Cardiac fibroblast (primary cell): Measurements from ENCODE around the gene TRIM67.
"Not testable (repeated sequence)": the region's sequence is repeated elsewhere in the genome, so short reads cannot be mapped to it uniquely, and the experiment has no call there.

ENCODE experiments used
- DNase-seq, 2 donors: peaks; one replicate each; pipeline versions ENCODE4 v3.0.0 to v3.0.0-alpha.2; 2010; ENCODE audit warnings: low read depth in 2 of 2
- H3K4me3 ChIP-seq, 2 donors: replicated peaks in 1 of 2; 1 replicate in 1 of 2; 2 replicates in 1 of 2; pipeline ENCODE4 v1.5.1; 2011; ENCODE audit warnings: low read depth in 2 of 2, low read length in 2 of 2, mild to moderate bottlenecking in 2 of 2, moderate library complexity in 1 of 2
- CTCF ChIP-seq: IDR thresholded peaks from one replicate; pipeline ENCODE4 v1.5.1; 2011; ENCODE audit warnings: low read depth, mild to moderate bottlenecking, low read length, inconsistent platforms

TRIM67 gene

GRCh38 chr1:231157311-231157710, 4.5 kb upstream of the TRIM67 start:
- H3K4me3 ChIP-seq, result no peak overlapping the region
- TF ChIP-seq CTCF, result no peak
- no peak for DNase-seq

GRCh38 chr1:231158141-231158540, 3.7 kb upstream of the TRIM67 start:
- not testable (repeated sequence) for DNase-seq, H3K4me3 ChIP-seq

GRCh38 chr1:231159202-231159962, 2.5 kb upstream of the TRIM67 start:
- H3K4me3 ChIP-seq, result no peak overlapping the region
- no peak for DNase-seq
- no peak for TF ChIP-seq CTCF

- no peak for TF ChIP-seq CTCF
- H3K4me3 ChIP-seq, result no peak overlapping the region
- DNase-seq, result no peak
These were observed 1.7 kb upstream of the TRIM67 start for GRCh38 chr1:231159963-231160761.

GRCh38 chr1:231160895-231161666, 777 bp upstream of the TRIM67 start:
- H3K4me3 ChIP-seq, result no peak overlapping the region
- no peak for DNase-seq
- no peak for TF ChIP-seq CTCF

GRCh38 chr1:231162297-231162969, 575 bp downstream of the TRIM67 start:
- peak overlapping the region; percentile 8 to 26 for H3K4me3 ChIP-seq
- peak; percentile 22 to 36 for DNase-seq
- no peak for TF ChIP-seq CTCF
